Activated naive CD4-positive, alpha-beta T cell treated with anti-CD3 and anti-CD28 coated beads for 36 hours (primary cell): ENCODE results near the gene TMCC2. TPM values are rescaled to one million over a fixed set of nuclear protein-coding genes. Genes with fewer than 3 reads are reported as not detected.
A peak's percentile ranks its signal among the peaks of the same experiment; 100 is the strongest.

Experiments used
- CTCF ChIA-PET: fragments of 350-600 bp; sonication (Branson Sonifier 250); formaldehyde crosslinking; loops from one replicate; lab custom pipeline; 2021; ENCODE audit warnings: antibody characterized with exemption; lab: Charles Lee
- DNase-seq: peaks from one replicate; pipeline ENCODE4 v3.0.0-alpha.2; 2020
- H3K27ac Mint-ChIP-seq: one replicate; pipeline ENCODE4 v1.8.0; 2021; ENCODE audit warnings: mild to moderate bottlenecking, mixed read lengths
- H3K27me3 Mint-ChIP-seq: one replicate; pipeline ENCODE4 v1.8.0; 2021; ENCODE audit warnings: low read depth, mixed read lengths
- H3K36me3 Mint-ChIP-seq: one replicate; pipeline ENCODE4 v1.8.0; 2021; ENCODE audit warnings: low read depth, mixed read lengths
- H3K4me1 Mint-ChIP-seq: one replicate; pipeline ENCODE4 v1.8.0; 2021; ENCODE audit warnings: low read depth, mixed read lengths
- H3K4me3 Mint-ChIP-seq: one replicate; pipeline ENCODE4 v1.8.0; 2021; ENCODE audit warnings: mild to moderate bottlenecking, moderate library complexity, mixed read lengths
- H3K9me3 Mint-ChIP-seq: one replicate; pipeline ENCODE4 v1.8.0; 2021; ENCODE audit warnings: mixed read lengths
- intact Hi-C: fragments of 100-400 bp; cut with micrococcal nuclease; formaldehyde crosslinking; loops from one replicate; pipeline ENCODE4 v1.15.1; 2023
- total RNA-seq, 2 experiments: library from RNA; stranded (reverse); gene quantifications; one replicate each; pipeline ENCODE4 v1.2.3, GENCODE V29; 2021

Gene TMCC2
- total RNA-seq, 2 experiments from 2014 or later = 42.5 to 44.8 TPM

DNA sequence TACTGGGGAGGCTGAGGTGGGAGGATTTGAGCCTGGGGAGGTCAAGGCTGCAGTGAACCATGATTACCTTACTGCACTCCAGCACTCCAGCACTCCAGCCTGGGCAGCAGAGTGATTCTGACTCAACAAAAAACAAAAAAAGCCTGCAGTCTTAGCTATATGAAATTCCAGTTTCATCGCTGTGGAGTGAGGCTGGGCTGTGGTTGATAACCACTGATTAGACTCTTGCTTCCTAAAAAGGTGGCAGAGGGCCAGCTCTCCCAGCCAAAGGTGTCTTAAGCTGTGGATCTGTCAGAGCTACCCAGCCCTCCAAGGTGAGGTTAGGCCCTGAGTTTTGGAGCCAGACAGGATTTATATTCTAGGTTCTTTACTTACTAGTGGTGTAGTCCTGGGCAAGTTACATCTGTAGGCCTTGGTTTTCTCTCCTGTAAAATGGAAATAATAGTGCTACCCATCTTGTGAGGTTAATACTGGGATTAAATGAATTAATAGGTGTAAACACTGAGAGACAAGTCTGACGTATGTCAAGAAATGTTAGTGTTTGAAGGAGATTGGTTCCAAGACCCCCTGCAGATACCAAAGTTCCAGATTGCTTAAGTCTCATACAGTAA, 35.9 kb downstream of the TMCC2 start:
- H3K27ac Mint-ChIP-seq = no peak overlapping the region
- H3K4me1 Mint-ChIP-seq = peaks cover 33% of the 10 kb centered on the region
- H3K36me3 Mint-ChIP-seq = peaks cover 32% of the 10 kb centered on the region
- intact Hi-C loops = loop anchor here (5.0 kb wide), 1 partner anchor 491 kb away; no protein-coding TSS in a partner anchor
- no peak for DNase-seq
- CTCF ChIA-PET = interaction anchor here (13.8 kb wide), 1 partner anchor 33 kb away, joined by 277 read pairs; the partner anchor contains the start of gene TMCC2
- no peaks in the 10 kb centered on the region for H3K9me3 Mint-ChIP-seq
- no peak overlapping the region for H3K4me3 Mint-ChIP-seq
- H3K27me3 Mint-ChIP-seq = no peaks in the 10 kb centered on the region

DNA sequence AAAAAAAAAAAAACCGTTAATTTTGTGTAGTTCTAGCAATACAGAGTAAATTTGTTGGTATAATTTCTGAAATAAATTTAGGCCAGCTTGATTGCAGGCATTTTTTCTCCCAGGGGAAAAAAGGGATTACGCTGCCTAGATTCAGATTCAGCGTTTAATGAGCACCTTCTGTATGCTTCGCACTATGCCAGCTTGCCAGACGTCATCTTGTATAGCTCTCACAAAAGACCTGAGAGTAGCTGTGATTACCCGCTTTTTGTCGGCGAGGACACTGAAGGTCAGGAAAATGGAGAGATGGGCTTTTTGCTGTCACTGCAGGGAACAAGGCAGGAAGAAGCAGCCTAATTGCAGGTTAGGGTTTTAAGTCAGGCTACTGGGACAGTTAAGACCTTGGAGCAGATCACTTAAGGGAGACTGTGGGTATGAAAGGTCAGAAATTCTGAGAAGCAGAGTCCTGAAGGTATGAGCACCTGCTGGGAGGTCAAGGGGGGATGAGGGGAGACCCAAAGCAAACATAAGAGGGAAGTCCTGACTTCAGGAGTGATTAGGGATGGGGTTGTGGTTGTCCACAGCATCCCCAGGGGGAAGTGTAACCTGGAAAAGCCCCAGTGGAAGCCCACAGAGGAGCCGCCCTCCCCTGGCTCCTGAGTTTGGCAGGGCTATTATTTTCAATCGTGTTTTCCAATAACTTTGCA, 39.0 kb downstream of the TMCC2 start:
- Mint-ChIP-seq H3K36me3 (peaks cover 45% of the 10 kb centered on the region), H3K27me3 (no peaks in the 10 kb centered on the region), H3K9me3 (no peaks in the 10 kb centered on the region), H3K27ac (no peak overlapping the region), H3K4me3 (no peak overlapping the region), H3K4me1 (peaks cover 12% of the 10 kb centered on the region)
- no peak for DNase-seq
- CTCF ChIA-PET = interaction anchor here (0.6 to 25.4 kb wide), 6 partner anchors 11 to 129 kb away, joined by 3 to 948 read pairs (median 4); partner anchors contain the start of gene NUAK2
- intact Hi-C loops = no loop called here

DNA sequence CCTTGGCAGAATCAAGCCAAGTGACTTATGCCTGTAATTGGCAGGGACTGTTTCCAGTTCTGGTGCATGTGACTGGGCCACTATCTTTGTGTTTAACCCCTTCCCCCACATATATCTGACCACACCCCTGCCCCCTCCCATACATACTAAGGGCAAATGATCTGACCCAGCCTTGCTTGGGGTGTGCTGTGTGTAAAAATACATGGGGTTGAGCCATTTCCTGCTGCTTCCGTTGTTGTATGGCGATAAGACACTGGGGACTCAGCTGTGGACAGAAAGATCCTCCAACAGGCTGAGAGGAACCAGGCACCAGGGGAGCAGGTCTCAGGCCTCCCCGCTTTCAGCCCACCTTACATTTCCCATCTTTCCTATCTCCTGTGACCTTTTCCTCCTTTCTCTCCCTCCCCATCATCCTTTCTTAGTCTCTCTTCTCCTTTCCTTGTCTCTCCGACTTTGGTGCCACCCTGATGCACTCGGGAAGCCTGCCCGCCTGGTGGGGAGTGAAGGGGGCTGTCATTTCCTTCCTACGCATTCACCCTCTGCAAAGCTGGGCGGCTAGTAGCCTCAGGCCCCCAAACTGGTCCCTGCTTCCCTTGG, 39.7 kb downstream of the TMCC2 start:
- no peak overlapping the region for H3K27ac Mint-ChIP-seq
- DNase-seq = no peak
- H3K9me3 Mint-ChIP-seq = no peaks in the 10 kb centered on the region
- H3K4me1 Mint-ChIP-seq = peaks cover 10% of the 10 kb centered on the region
- CTCF ChIA-PET = interaction anchor here (1.2 to 25.4 kb wide), 2 partner anchors 55 to 91 kb away, joined by 5 to 948 read pairs; partner anchors contain the start of gene NUAK2
- intact Hi-C loops = no loop called here
- no peaks in the 10 kb centered on the region for H3K27me3 Mint-ChIP-seq
- peaks cover 45% of the 10 kb centered on the region for H3K36me3 Mint-ChIP-seq
- no peak overlapping the region for H3K4me3 Mint-ChIP-seq

DNA sequence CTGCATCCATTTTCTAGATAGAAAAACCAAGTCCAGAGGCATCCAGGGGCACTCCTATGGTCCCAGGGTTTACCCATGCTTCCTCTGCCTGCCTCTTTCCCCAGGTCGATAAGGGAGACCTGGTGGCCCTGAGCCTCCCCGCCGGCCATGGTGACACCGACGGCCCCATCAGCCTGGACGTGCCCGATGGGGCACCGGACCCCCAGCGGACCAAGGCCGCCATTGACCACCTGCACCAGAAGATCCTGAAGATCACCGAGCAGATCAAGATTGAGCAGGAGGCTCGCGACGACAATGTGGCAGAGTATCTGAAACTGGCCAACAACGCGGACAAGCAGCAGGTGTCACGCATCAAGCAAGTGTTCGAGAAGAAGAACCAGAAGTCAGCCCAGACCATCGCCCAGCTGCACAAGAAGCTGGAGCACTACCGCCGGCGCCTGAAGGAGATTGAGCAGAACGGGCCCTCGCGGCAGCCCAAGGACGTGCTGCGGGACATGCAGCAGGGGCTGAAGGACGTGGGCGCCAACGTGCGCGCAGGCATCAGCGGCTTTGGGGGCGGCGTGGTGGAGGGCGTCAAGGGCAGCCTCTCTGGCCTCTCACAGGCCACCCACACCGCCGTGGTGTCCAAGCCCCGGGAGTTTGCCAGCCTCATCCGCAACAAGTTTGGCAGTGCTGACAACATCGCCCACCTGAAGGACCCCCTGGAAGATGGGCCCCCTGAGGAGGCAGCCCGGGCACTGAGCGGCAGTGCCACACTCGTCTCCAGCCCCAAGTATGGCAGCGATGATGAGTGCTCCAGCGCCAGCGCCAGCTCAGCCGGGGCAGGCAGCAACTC, 41.3 kb downstream of the TMCC2 start:
- Mint-ChIP-seq H3K4me1 (peaks cover 19% of the 10 kb centered on the region), H3K27me3 (no peaks in the 10 kb centered on the region), H3K36me3 (peaks cover 39% of the 10 kb centered on the region), H3K27ac (no peak overlapping the region), H3K9me3 (no peaks in the 10 kb centered on the region), H3K4me3 (no peak overlapping the region)
- intact Hi-C loops = no loop called here
- DNase-seq = no peak
- CTCF ChIA-PET = interaction anchor here (5.4 to 25.4 kb wide), 2 partner anchors 9 to 54 kb away, joined by 57 to 948 read pairs; partner anchors contain the start of gene NUAK2

DNA sequence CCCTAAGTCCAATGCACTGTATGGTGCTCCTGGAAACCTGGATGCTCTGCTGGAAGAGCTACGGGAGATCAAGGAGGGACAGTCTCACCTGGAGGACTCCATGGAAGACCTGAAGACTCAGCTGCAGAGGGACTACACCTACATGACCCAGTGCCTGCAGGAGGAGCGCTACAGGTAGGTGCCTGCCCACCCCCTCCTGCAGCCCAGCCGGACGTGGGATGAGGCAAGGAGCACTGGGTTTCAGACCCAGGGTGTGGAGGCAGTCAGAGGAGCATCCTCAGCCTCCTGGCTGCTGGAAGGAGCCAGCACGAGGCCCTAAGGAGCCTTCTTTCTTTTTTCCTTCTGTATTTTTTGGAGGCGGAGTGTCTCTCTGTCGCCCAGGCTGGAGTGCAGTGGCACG, 42.0 kb downstream of the TMCC2 start:
- Mint-ChIP-seq H3K4me1 (peaks cover 25% of the 10 kb centered on the region), H3K36me3 (peaks cover 39% of the 10 kb centered on the region), H3K4me3 (no peak overlapping the region), H3K9me3 (no peaks in the 10 kb centered on the region), H3K27ac (no peak overlapping the region), H3K27me3 (no peaks in the 10 kb centered on the region)
- no peak for DNase-seq
- intact Hi-C loops = loop anchor here (5.0 kb wide), 2 partner anchors 163 to 213 kb away; no protein-coding TSS in a partner anchor
- CTCF ChIA-PET = interaction anchor here (1.8 to 25.4 kb wide), 5 partner anchors 10 to 84 kb away, joined by 5 to 948 read pairs (median 57); partner anchors contain the start of gene NUAK2

DNA sequence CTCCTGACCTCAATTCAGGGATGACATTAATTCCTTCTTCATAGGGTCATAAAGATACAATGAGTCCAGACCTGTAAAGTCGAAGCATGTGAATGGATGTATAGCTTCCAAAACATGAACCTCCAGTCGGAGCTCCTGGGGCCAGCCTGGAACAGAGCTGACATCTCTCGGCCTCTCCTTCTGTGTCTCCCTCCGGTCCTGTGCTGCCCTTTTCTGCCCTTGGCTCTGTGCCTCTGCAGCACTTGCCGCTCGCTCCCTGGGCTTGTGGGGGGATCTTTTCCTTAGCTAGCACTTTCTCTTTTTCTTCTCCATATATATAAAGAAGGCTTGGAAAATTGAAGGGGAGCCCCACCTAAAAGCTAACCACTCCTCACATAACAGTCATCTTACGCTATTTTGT, 42.5 kb downstream of the TMCC2 start:
- H3K27ac Mint-ChIP-seq = no peak overlapping the region
- no peak overlapping the region for H3K4me3 Mint-ChIP-seq
- no peaks in the 10 kb centered on the region for H3K9me3 Mint-ChIP-seq
- intact Hi-C loops = loop anchor here (5.0 kb wide), 2 partner anchors 162 to 212 kb away; no protein-coding TSS in a partner anchor
- H3K27me3 Mint-ChIP-seq = no peaks in the 10 kb centered on the region
- DNase-seq = no peak
- H3K4me1 Mint-ChIP-seq = peaks cover 29% of the 10 kb centered on the region
- H3K36me3 Mint-ChIP-seq = peaks cover 35% of the 10 kb centered on the region
- CTCF ChIA-PET = interaction anchor here (1.1 to 25.4 kb wide), 7 partner anchors 10 to 129 kb away, joined by 4 to 948 read pairs (median 9); partner anchors contain the start of gene NUAK2

DNA sequence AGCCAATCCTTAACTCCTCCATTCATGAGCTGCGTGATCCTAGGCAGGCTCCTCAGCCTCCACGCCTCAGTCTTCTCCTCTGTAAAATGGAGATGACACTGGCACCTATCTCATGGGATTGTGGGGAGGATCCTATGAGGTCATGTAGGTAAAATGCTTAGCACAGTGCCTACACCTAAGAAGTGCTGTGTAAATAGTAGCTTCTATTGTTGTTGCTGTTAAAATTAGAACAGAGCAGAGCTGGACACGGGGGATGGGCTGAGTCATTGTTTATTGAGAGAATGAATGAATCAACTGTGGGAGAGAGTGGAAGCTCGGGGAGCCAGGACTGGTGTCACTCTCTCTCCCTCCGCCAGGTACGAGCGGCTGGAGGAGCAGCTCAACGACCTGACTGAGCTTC, 43.0 kb downstream of the TMCC2 start:
- DNase-seq = no peak
- H3K36me3 Mint-ChIP-seq = peaks cover 35% of the 10 kb centered on the region
- intact Hi-C loops = loop anchor here (5.0 kb wide), 2 partner anchors 162 to 212 kb away; no protein-coding TSS in a partner anchor
- CTCF ChIA-PET = interaction anchor here (0.9 to 25.4 kb wide), 10 partner anchors 9 to 148 kb away, joined by 3 to 948 read pairs (median 7); partner anchors contain the start of gene NUAK2
- no peaks in the 10 kb centered on the region for H3K27me3 Mint-ChIP-seq
- no peak overlapping the region for H3K27ac Mint-ChIP-seq
- peaks cover 32% of the 10 kb centered on the region for H3K4me1 Mint-ChIP-seq
- H3K9me3 Mint-ChIP-seq = no peaks in the 10 kb centered on the region
- no peak overlapping the region for H3K4me3 Mint-ChIP-seq

DNA sequence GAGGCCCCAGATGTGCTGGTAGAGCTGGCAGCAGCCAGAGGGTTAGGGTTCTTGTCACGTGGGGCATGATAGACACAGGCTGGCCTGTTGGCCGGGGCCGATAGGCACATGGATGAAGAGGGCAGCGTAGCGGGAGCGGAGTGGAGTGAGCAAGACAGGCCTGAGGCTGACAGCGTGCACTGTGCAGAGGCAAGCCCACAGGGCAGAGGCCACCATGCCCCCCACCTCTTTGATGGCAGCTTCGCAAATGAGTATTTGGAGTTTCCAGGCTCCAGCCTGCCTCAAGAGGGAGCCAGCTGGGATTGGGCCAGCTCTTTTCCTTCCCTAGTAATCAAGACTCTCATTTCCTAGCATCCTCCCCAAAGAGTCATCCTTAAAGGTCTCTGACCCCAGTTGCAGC, 43.5 kb downstream of the TMCC2 start:
- Mint-ChIP-seq H3K27ac (no peak overlapping the region), H3K4me3 (no peak overlapping the region)
- intact Hi-C loops = loop anchor here (5.0 kb wide), 2 partner anchors 161 to 211 kb away; no protein-coding TSS in a partner anchor

DNA sequence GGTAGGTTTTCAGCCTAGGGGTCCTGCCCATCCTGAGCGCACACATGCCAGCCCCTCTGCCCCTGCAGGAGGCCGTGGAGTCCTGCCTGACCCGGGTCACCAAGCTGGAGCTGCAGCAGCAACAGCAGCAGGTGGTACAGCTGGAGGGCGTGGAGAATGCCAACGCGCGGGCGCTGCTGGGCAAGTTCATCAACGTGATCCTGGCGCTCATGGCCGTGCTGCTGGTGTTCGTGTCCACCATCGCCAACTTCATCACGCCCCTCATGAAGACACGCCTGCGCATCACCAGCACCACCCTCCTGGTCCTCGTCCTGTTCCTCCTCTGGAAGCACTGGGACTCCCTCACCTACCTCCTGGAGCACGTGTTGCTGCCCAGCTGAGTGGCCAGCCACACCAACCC, 44.0 kb downstream of the TMCC2 start:
- CTCF ChIA-PET = interaction anchor here (0.9 to 25.4 kb wide), 10 partner anchors 10 to 214 kb away, joined by 4 to 948 read pairs (median 11); partner anchors contain the start of gene NUAK2
- no peaks in the 10 kb centered on the region for H3K9me3 Mint-ChIP-seq
- no peaks in the 10 kb centered on the region for H3K27me3 Mint-ChIP-seq
- H3K36me3 Mint-ChIP-seq = peaks cover 33% of the 10 kb centered on the region
- no peak overlapping the region for H3K4me3 Mint-ChIP-seq
- H3K27ac Mint-ChIP-seq = no peak overlapping the region
- DNase-seq = no peak
- intact Hi-C loops = loop anchor here (5.0 kb wide), 2 partner anchors 161 to 211 kb away; no protein-coding TSS in a partner anchor
- peaks cover 37% of the 10 kb centered on the region for H3K4me1 Mint-ChIP-seq

More for the DNA sequence above, 43.5 kb downstream of the TMCC2 start:
- no peak for DNase-seq
- CTCF ChIA-PET = interaction anchor here (0.9 to 25.4 kb wide), 12 partner anchors 8 to 149 kb away, joined by 3 to 948 read pairs (median 5); partner anchors contain the start of gene NUAK2
- Mint-ChIP-seq H3K36me3 (peaks cover 35% of the 10 kb centered on the region), H3K27me3 (no peaks in the 10 kb centered on the region), H3K4me1 (peaks cover 34% of the 10 kb centered on the region), H3K9me3 (no peaks in the 10 kb centered on the region)

DNA sequence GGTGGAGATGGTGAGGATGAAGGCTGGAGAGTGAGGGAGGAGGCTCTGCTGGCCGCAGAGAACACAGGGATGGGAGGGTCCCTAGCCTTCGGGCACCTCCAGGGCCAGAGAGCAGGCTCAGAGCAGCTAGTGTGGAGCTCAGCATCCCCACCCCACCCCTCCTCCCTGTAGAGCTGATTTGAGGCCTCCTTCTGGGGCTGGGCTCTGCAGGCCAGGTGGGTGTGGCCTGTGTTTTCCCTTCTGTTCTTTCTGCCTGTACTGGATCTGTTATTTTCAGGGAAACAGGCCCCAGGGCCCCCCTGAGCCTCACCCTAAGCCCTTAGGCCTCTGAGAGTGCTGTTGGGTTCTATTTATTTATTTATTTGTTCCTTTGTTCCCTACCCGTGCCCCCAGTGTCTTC, 44.8 kb downstream of the TMCC2 start:
- no peak for DNase-seq

DNA sequence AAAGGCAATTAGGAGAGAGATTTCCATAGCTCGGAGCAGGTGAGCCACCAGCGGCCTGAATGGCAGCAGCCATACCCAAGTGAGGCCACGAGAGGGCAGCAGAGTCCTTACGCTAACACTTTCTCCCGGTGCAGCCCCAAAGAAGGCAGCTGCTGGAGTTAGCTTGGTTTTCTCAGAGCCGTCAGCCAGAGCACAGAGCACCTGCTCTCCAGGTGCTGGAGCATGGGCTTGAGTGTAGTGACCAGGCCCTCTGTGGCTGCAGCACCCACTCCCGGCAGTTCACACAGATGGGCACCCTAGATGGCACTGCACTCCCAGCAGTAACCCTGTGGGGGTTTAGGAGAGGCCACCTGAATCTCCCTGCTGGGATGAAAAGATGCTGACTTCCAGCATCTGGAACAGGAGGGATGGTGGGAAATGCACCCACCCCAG, 45.8 kb downstream of the TMCC2 start:
- H3K4me3 Mint-ChIP-seq = no peak overlapping the region
- CTCF ChIA-PET = interaction anchor here (0.6 to 25.4 kb wide), 29 partner anchors 9 to 270 kb away, joined by 3 to 948 read pairs (median 5); partner anchors contain the start of genes NUAK2 and TMCC2

More for the DNA sequence above, 44.8 kb downstream of the TMCC2 start:
- Mint-ChIP-seq H3K27me3 (no peaks in the 10 kb centered on the region), H3K4me3 (no peak overlapping the region), H3K36me3 (peaks cover 30% of the 10 kb centered on the region), H3K4me1 (peaks cover 42% of the 10 kb centered on the region), H3K9me3 (no peaks in the 10 kb centered on the region), H3K27ac (no peak overlapping the region)
- intact Hi-C loops = loop anchor here (5.0 kb wide), 2 partner anchors 160 to 210 kb away; no protein-coding TSS in a partner anchor
- CTCF ChIA-PET = interaction anchor here (1.0 to 25.4 kb wide), 14 partner anchors 10 to 213 kb away, joined by 3 to 948 read pairs (median 10); partner anchors contain the start of genes NUAK2 and TMCC2

More for the DNA sequence above, 45.8 kb downstream of the TMCC2 start:
- H3K9me3 Mint-ChIP-seq = no peaks in the 10 kb centered on the region
- H3K27ac Mint-ChIP-seq = peak overlapping the region; percentile 27
- intact Hi-C loops = loop anchor here (1.0 to 5.0 kb wide), 5 partner anchors 12 to 209 kb away; partner anchors contain the start of gene NUAK2
- peak; percentile 94 for DNase-seq
- H3K36me3 Mint-ChIP-seq = peaks cover 22% of the 10 kb centered on the region
- peaks cover 51% of the 10 kb centered on the region for H3K4me1 Mint-ChIP-seq
- no peaks in the 10 kb centered on the region for H3K27me3 Mint-ChIP-seq
